H1 (cell line): ENCODE results near the gene SNRK. TPM values are rescaled to one million over a fixed set of nuclear protein-coding genes. Genes with fewer than 3 reads are reported as not detected.

ENCODE experiments used
- CTCF ChIA-PET: fragments of 300-600 bp; sonication (Branson Sonifier 250); formaldehyde crosslinking; loops from one replicate; lab custom pipeline; 2021; ENCODE audit not compliant: partially characterized antibody; lab: Charles Lee
- POLR2A ChIA-PET: fragments of 300-600 bp; sonication (Branson Sonifier 250); formaldehyde crosslinking; loops from one replicate; lab custom pipeline; 2021; ENCODE audit warnings: inconsistent platforms; ENCODE audit not compliant: partially characterized antibody; lab: Charles Lee
- DNase-seq, 2 experiments: peaks; one replicate each; pipeline versions ENCODE4 v3.0.0 to v3.0.0-alpha.2; 2010 to 2022; ENCODE audit warnings: low spot score in 2 of 2, low read depth in 1 of 2, mixed read lengths in 1 of 2
- FAIRE-seq: peaks from 2 replicates; lab custom pipeline; 2011; peaks lifted over from hg19 to GRCh38; lab: Jason Lieb, UNC
- H2AFZ ChIP-seq: 2 replicates; pipeline ENCODE4 v1.8.1; 2012; ENCODE audit warnings: low read length, inconsistent platforms
- H2AK5ac ChIP-seq: 2 replicates; pipeline ENCODE4 v1.6.1; 2013; ENCODE audit warnings: low read depth, low read length
- H2BK120ac ChIP-seq: replicated peaks from 2 replicates; pipeline ENCODE3; 2013; ENCODE audit warnings: low read depth, low read length, inconsistent platforms
- H2BK12ac ChIP-seq: 2 replicates; pipeline ENCODE4 v1.6.1; 2013; ENCODE audit warnings: low read depth, low read length
- H2BK15ac ChIP-seq: 2 replicates; pipeline ENCODE4 v1.6.1; 2013; ENCODE audit warnings: low read length
- H2BK20ac ChIP-seq: 2 replicates; pipeline ENCODE4 v1.6.1; 2013; ENCODE audit warnings: low read length
- H2BK5ac ChIP-seq: 2 replicates; pipeline ENCODE4 v1.6.1; 2013; ENCODE audit warnings: low read depth, low read length
- H3K14ac ChIP-seq: 2 replicates; pipeline ENCODE4 v1.6.1; 2013; ENCODE audit warnings: inconsistent platforms; ENCODE audit not compliant: insufficient read length
- H3K18ac ChIP-seq: 2 replicates; pipeline ENCODE4 v1.6.1; 2013; ENCODE audit warnings: low read length; ENCODE audit errors: extremely low read depth
- H3K23ac ChIP-seq: 2 replicates; pipeline ENCODE4 v1.6.1; 2013; ENCODE audit warnings: inconsistent platforms; ENCODE audit not compliant: insufficient read length
- H3K23me2 ChIP-seq: 2 replicates; pipeline ENCODE4 v1.6.1; 2013; ENCODE audit warnings: low read depth, low read length
- H3K27ac ChIP-seq: 2 replicates; pipeline ENCODE4 v1.6.1; 2011; ENCODE audit warnings: low read depth, low read length, inconsistent platforms
- H3K27me3 ChIP-seq, 4 experiments: replicated peaks in 1 of 4; 1 replicate in 1 of 4; 2 replicates in 3 of 4; pipeline versions ENCODE4 v1.6.1 to v1.8.1; 2011 to 2013; ENCODE audit warnings: low read length in 3 of 4, mild to moderate bottlenecking in 3 of 4, inconsistent platforms in 2 of 4, mixed read lengths in 2 of 4, moderate library complexity in 1 of 4; ENCODE audit not compliant: control insufficient read depth in 3 of 4, insufficient read depth in 3 of 4; ENCODE audit errors: extremely low read depth in 1 of 4
- H3K36me3 ChIP-seq, 4 experiments: 2 replicates each; pipeline versions ENCODE4 v1.6.1 to v1.8.1; 2011 to 2013; ENCODE audit warnings: mild to moderate bottlenecking in 4 of 4, low read length in 3 of 4, moderate library complexity in 2 of 4, control low read depth in 1 of 4, inconsistent platforms in 1 of 4; ENCODE audit not compliant: insufficient read depth in 4 of 4, control insufficient read depth in 2 of 4
- H3K4ac ChIP-seq: replicated peaks from 2 replicates; pipeline ENCODE3; 2013; ENCODE audit warnings: low read length, low read depth, mixed read lengths, inconsistent platforms; ENCODE audit not compliant: insufficient read length
- H3K4me1 ChIP-seq, 4 experiments: replicated peaks in 1 of 4; 1 replicate in 1 of 4; 2 replicates in 3 of 4; pipeline versions ENCODE4 v1.6.1 to v1.8.1; 2011 to 2013; ENCODE audit warnings: low read length in 3 of 4, inconsistent platforms in 2 of 4, mixed read lengths in 1 of 4; ENCODE audit not compliant: insufficient read depth in 4 of 4, control insufficient read depth in 3 of 4
- H3K4me2 ChIP-seq, 2 experiments: 2 replicates each; pipeline versions ENCODE4 v1.6.1 to v1.8.1; 2011 to 2013; ENCODE audit warnings: low read depth in 2 of 2, low read length in 2 of 2, control low read depth in 1 of 2, inconsistent platforms in 1 of 2, mild to moderate bottlenecking in 1 of 2; ENCODE audit not compliant: insufficient read depth in 1 of 2
- H3K4me3 ChIP-seq, 4 experiments: fragments of 200-600, 300-600 bp in 1 of 4; sonication (generic), shearing (Covaris generic), sonication (Bioruptor Twin) in 1 of 4; 2 replicates each; pipeline versions ENCODE4 v1.5.1 to v1.8.1; 2011 to 2016; ENCODE audit warnings: low read length in 4 of 4, low read depth in 3 of 4, control low read depth in 2 of 4, inconsistent platforms in 2 of 4, mild to moderate bottlenecking in 2 of 4, mixed read lengths in 1 of 4, moderate library complexity in 1 of 4; ENCODE audit not compliant: insufficient read depth in 2 of 4; ENCODE audit errors: extremely low read depth in 1 of 4
- H3K56ac ChIP-seq: replicated peaks from 2 replicates; pipeline ENCODE3; 2013; ENCODE audit warnings: low read depth, mild to moderate bottlenecking, mixed read lengths, low read length, inconsistent platforms; ENCODE audit not compliant: insufficient read length
- H3K79me1 ChIP-seq: 2 replicates; pipeline ENCODE4 v1.6.1; 2013; ENCODE audit warnings: low read depth, low read length, control low read depth
- H3K79me2 ChIP-seq, 2 experiments: 2 replicates each; pipeline versions ENCODE4 v1.6.1 to v1.8.1; 2012 to 2013; ENCODE audit warnings: low read length in 2 of 2, mild to moderate bottlenecking in 2 of 2, inconsistent platforms in 1 of 2; ENCODE audit not compliant: insufficient read depth in 2 of 2, control insufficient read depth in 1 of 2
- H3K9ac ChIP-seq, 4 experiments: replicated peaks in 1 of 4; 1 replicate in 1 of 4; 2 replicates in 3 of 4; pipeline versions ENCODE4 v1.6.1 to v1.8.1; 2011 to 2013; ENCODE audit warnings: low read depth in 3 of 4, low read length in 3 of 4, control low read depth in 2 of 4, mild to moderate bottlenecking in 2 of 4, moderate library complexity in 2 of 4, inconsistent platforms in 1 of 4; ENCODE audit errors: extremely low read depth in 1 of 4
- H3K9me3 ChIP-seq, 2 experiments: 2 replicates each; pipeline versions ENCODE4 v1.6.1 to v1.8.1; 2012 to 2013; ENCODE audit warnings: mild to moderate bottlenecking in 2 of 2, moderate library complexity in 2 of 2, control low read depth in 1 of 2, inconsistent platforms in 1 of 2, low read depth in 1 of 2, low read length in 1 of 2, mixed read lengths in 1 of 2; ENCODE audit not compliant: insufficient read depth in 2 of 2
- H4K20me1 ChIP-seq, 2 experiments: replicated peaks in 1 of 2; 2 replicates each; pipeline versions ENCODE3 to v1.8.1; 2011 to 2013; ENCODE audit warnings: inconsistent platforms in 2 of 2, low read length in 2 of 2, mild to moderate bottlenecking in 1 of 2; ENCODE audit not compliant: insufficient read depth in 2 of 2, control insufficient read depth in 1 of 2
- H4K5ac ChIP-seq: 2 replicates; pipeline ENCODE4 v1.6.1; 2013; ENCODE audit warnings: low read length, low read depth, mixed read lengths, inconsistent platforms; ENCODE audit not compliant: insufficient read length
- H4K8ac ChIP-seq: 2 replicates; pipeline ENCODE4 v1.8.0; 2013; ENCODE audit warnings: mild to moderate bottlenecking, moderate library complexity, low read length, inconsistent platforms; ENCODE audit not compliant: insufficient read depth; ENCODE audit errors: extremely low read depth
- H4K91ac ChIP-seq: replicated peaks from 2 replicates; pipeline ENCODE3; 2013; ENCODE audit warnings: low read length, mixed read lengths, inconsistent platforms; ENCODE audit not compliant: insufficient read length
- BRCA1 ChIP-seq: IDR thresholded peaks from 2 replicates; pipeline ENCODE4 v1.6.1; 2012; ENCODE audit warnings: low read depth, low read length, improper control_type of control experiment
- CTBP2 ChIP-seq: IDR thresholded peaks from 2 replicates; pipeline ENCODE4 v1.7.0; 2011; ENCODE audit warnings: borderline replicate concordance, mild to moderate bottlenecking, moderate library complexity, mixed read lengths, low read length; ENCODE audit not compliant: insufficient read depth, insufficient read length
- KDM5A ChIP-seq: fragments of 200-600 bp; IDR thresholded peaks from 2 replicates; pipeline ENCODE4 v1.7.1; 2012; ENCODE audit warnings: mild to moderate bottlenecking, low read length, inconsistent platforms, mixed read lengths
- MAFK ChIP-seq: IDR thresholded peaks from 2 replicates; pipeline ENCODE4 v1.6.1; 2012; ENCODE audit warnings: low read depth, mild to moderate bottlenecking, improper control_type of control experiment, low read length
- RNF2 ChIP-seq: fragments of 200-900, 300-1000 bp; sonication (generic); IDR thresholded peaks from 2 replicates; pipeline ENCODE4 v1.7.1; 2016; ENCODE audit warnings: borderline replicate concordance, low read depth, mild to moderate bottlenecking, antibody characterized with exemption, low read length; ENCODE audit not compliant: poor library complexity, severe bottlenecking; ENCODE audit errors: missing control alignments
- ZNF274 ChIP-seq: IDR thresholded peaks from 2 replicates; pipeline ENCODE4 v1.7.0; 2012; ENCODE audit warnings: low read length, borderline replicate concordance; ENCODE audit errors: extremely low read depth
- WGBS, 2 experiments: shearing (Covaris generic) in 1 of 2; methylation state at CpG; one replicate each; pipeline versions ENCODE4 v1.1.6 to v1.1.7; 2013 to 2015; ENCODE audit warnings: low lambda C conversion rate in 2 of 2, mixed read lengths in 2 of 2, inconsistent platforms in 1 of 2, low coverage in 1 of 2, missing lambda C conversion rate in 1 of 2; ENCODE audit not compliant: insufficient replicate concordance in 2 of 2, insufficient coverage in 1 of 2, insufficient read length in 1 of 2; ENCODE audit errors: extremely low coverage in 1 of 2, missing lambda C conversion rate in 1 of 2; 5-methylcytosine and 5-hydroxymethylcytosine counted together
- polyA plus RNA-seq, 7 experiments: library from polyadenylated mRNA; depleted of rRNA in 3 of 7; stranded (reverse) in 5 of 7; unstranded in 2 of 7; fragments of >200 nt in 5 of 7; fragments of 200-250 nt in 2 of 7; gene quantifications; 1 replicate in 5 of 7; 2 replicates in 1 of 7; 4 replicates in 1 of 7; pipeline versions ENCODE4 v1.2.1 to v1.2.3, GENCODE V29; 2011 to 2013; ENCODE audit warnings: missing spikeins in 2 of 7, mixed read lengths in 2 of 7
- total RNA-seq: library from RNA; stranded (reverse); fragmentation: NEBNext Ultra II Directional; extraction: Animal tissue kit (Norgen Biotek cat#: 25700); gene quantifications from 2 replicates; pipeline ENCODE4 v1.2.1, GENCODE V29; 2021
- TF ChIP-seq, protein P1 (sequence below): IDR thresholded peaks from 2 replicates; pipeline ENCODE4 v1.6.1; 2011; ENCODE audit warnings: low read depth, mild to moderate bottlenecking, low read length; ENCODE audit not compliant: insufficient read depth

SNRK gene
- total and polyA plus RNA-seq, 2 of the 8 experiments (the other 6 are each of a cell fraction or from before 2014, with no cell fraction given): 4.4 to 11.7 TPM

DNA sequence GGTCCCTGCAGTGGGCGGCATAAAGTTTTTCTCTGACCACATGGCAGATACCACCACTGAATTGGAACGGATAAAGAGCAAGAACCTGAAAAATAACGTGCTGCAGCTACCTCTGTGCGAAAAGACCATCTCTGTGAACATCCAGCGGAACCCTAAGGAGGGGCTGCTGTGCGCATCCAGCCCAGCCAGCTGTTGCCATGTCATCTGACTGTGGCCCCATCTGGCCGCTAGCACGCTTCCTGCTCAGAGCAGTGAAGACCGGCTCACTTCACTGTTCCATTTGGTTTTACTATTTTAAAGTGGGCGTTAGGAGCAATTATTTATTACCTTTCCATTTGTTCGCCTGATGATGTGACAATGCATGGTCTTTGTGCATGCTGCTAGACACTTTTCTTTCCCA, 62.0 kb downstream of the SNRK start:
- POLR2A ChIA-PET: interaction anchor here (1.2 kb wide), 2 partner anchors 11 to 13 kb away, joined by 3 to 5 read pairs; no protein-coding TSS in a partner anchor
- CTCF ChIA-PET: interaction anchor here (0.6 to 1.0 kb wide), 2 partner anchors 117 to 153 kb away, joined by 3 read pairs; no protein-coding TSS in a partner anchor
- no peak overlapping the region for H3K4me3 ChIP-seq

More for the DNA sequence above, 62.0 kb downstream of the SNRK start:
- Histone ChIP-seq H4K8ac (no peak overlapping the region), H3K14ac (no peak overlapping the region), H3K36me3 (peaks cover 2 to 14% (median 11%) of the 10 kb centered on the region in 4 experiments; a peak in 4 of 8 replicates), H3K27me3 (peaks cover 0 to 3% (median 0%) of the 10 kb centered on the region in 4 experiments; a peak in 1 of 7 replicates), H2BK120ac (no peak overlapping the region), H3K18ac (no peak overlapping the region), H2BK15ac (no peak overlapping the region), H3K4me2 (no peak overlapping the region), H3K9ac (no peak overlapping the region), H2BK12ac (no peak overlapping the region), H2AK5ac (no peak overlapping the region), H3K56ac (no peak overlapping the region), H2BK20ac (no peak overlapping the region), H4K5ac (no peak overlapping the region), H3K23ac (no peak overlapping the region), H3K4me1 (peaks cover 0 to 5% (median 1%) of the 10 kb centered on the region in 4 experiments; a peak in 5 of 7 replicates), H3K23me2 (no peaks in the 10 kb centered on the region), H3K4ac (no peak overlapping the region), H4K91ac (no peak overlapping the region), H2AFZ (no peak overlapping the region), H3K79me2 (no peaks in the 10 kb centered on the region), H3K27ac (no peak overlapping the region), H3K79me1 (no peaks in the 10 kb centered on the region), H4K20me1 (no peaks in the 10 kb centered on the region), H2BK5ac (no peak overlapping the region), H3K9me3 (no peaks in the 10 kb centered on the region)
- 94% methylated on average over 11 of the region's 11 CpGs; no CpG with 5 or more reads in 1 of the 2 experiments for WGBS, 2 experiments
- FAIRE-seq (no peak), DNase-seq (no peak)
- TF ChIP-seq CTBP2: no peak
- TF ChIP-seq, protein P1, sequence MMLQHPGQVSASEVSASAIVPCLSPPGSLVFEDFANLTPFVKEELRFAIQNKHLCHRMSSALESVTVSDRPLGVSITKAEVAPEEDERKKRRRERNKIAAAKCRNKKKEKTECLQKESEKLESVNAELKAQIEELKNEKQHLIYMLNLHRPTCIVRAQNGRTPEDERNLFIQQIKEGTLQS: no peak
- no peak for TF ChIP-seq MAFK
- no peak for TF ChIP-seq BRCA1
- no peak for TF ChIP-seq RNF2
- TF ChIP-seq KDM5A: no peak
- no peak for TF ChIP-seq ZNF274
